ENCODE measurements around the gene NANOS2. TPM values are rescaled to one million over a fixed set of nuclear protein-coding genes. Genes with fewer than 3 reads are reported as not detected.

The NANOS2 gene
- total RNA-seq, 1 donor, result not detected

GRCh38 chr19:45866400-45867176, 48.0 kb downstream of the NANOS2 start:
- H3K4me1 ChIP-seq (ENCODE audit: insufficient read depth, low read length), result peaks cover 5% of the 10 kb centered on the region
- no peak overlapping the region for H3K4me3 ChIP-seq (ENCODE audit: insufficient read depth, low read length)
- H3K27me3 ChIP-seq (ENCODE audit: insufficient read depth, low read length), result peaks cover 46% of the 10 kb centered on the region
- H3K27ac ChIP-seq (ENCODE audit: low read depth, low read length), result no peak overlapping the region
- peak; percentile 81 for DNase-seq (ENCODE audit: insufficient read length, low spot score, missing footprints)
- H3K4me2 ChIP-seq (ENCODE audit: insufficient read depth, low read length), result no peak overlapping the region
- no peaks in the 10 kb centered on the region for H3K36me3 ChIP-seq (ENCODE audit: insufficient read depth, low read length)
- no peaks in the 10 kb centered on the region for H4K20me1 ChIP-seq (ENCODE audit: insufficient read depth, low read length)
- no peak for TF ChIP-seq CTCF (IDR thresholded peaks at IDR 0.05; ENCODE audit: extremely low read depth, low read depth, low read length)
- H2AFZ ChIP-seq (ENCODE audit: low read length), result no peak overlapping the region
- no peaks in the 10 kb centered on the region for H3K9me3 ChIP-seq (ENCODE audit: low read depth, low read length)
- H3K79me2 ChIP-seq (ENCODE audit: insufficient read depth, low read length), result peaks cover 13% of the 10 kb centered on the region

- Histone ChIP-seq H3K4me3 (ENCODE audit: insufficient read depth, low read length) (no peak overlapping the region), H3K79me2 (ENCODE audit: insufficient read depth, low read length) (peaks cover 25% of the 10 kb centered on the region), H3K9me3 (ENCODE audit: low read depth, low read length) (no peaks in the 10 kb centered on the region), H3K36me3 (ENCODE audit: insufficient read depth, low read length) (no peaks in the 10 kb centered on the region), H3K4me1 (ENCODE audit: insufficient read depth, low read length) (peaks cover 7% of the 10 kb centered on the region), H2AFZ (ENCODE audit: low read length) (no peak overlapping the region), H3K27ac (ENCODE audit: low read depth, low read length) (no peak overlapping the region), H3K4me2 (ENCODE audit: insufficient read depth, low read length) (no peak overlapping the region), H4K20me1 (ENCODE audit: insufficient read depth, low read length) (no peaks in the 10 kb centered on the region), H3K27me3 (ENCODE audit: insufficient read depth, low read length) (peaks cover 46% of the 10 kb centered on the region)
- peak; percentile 83 for DNase-seq (ENCODE audit: insufficient read length, low spot score, missing footprints)
- TF ChIP-seq CTCF (IDR thresholded peaks at IDR 0.05; ENCODE audit: extremely low read depth, low read depth, low read length), result no peak
These were observed 49.2 kb downstream of the NANOS2 start for GRCh38 chr19:45865269-45865948.

GRCh38 chr19:45864629-45865082, 49.9 kb downstream of the NANOS2 start:
- Histone ChIP-seq H3K36me3 (ENCODE audit: insufficient read depth, low read length) (peaks cover 6% of the 10 kb centered on the region), H4K20me1 (ENCODE audit: insufficient read depth, low read length) (no peaks in the 10 kb centered on the region), H3K27me3 (ENCODE audit: insufficient read depth, low read length) (peaks cover 46% of the 10 kb centered on the region), H3K9me3 (ENCODE audit: low read depth, low read length) (no peaks in the 10 kb centered on the region), H3K79me2 (ENCODE audit: insufficient read depth, low read length) (peaks cover 32% of the 10 kb centered on the region), H3K4me2 (ENCODE audit: insufficient read depth, low read length) (no peak overlapping the region), H3K4me3 (ENCODE audit: insufficient read depth, low read length) (no peak overlapping the region), H3K27ac (ENCODE audit: low read depth, low read length) (no peak overlapping the region), H3K4me1 (ENCODE audit: insufficient read depth, low read length) (peaks cover 7% of the 10 kb centered on the region), H2AFZ (ENCODE audit: low read length) (no peak overlapping the region)
- TF ChIP-seq CTCF (IDR thresholded peaks at IDR 0.05; ENCODE audit: extremely low read depth, low read depth, low read length), result no peak
- DNase-seq (ENCODE audit: insufficient read length, low spot score, missing footprints), result no peak

Measured in osteoblast (primary cell).